HCEC 1CT (cell line): ENCODE results near the gene C2orf81.
"Not testable (repeated sequence)": the region's sequence is repeated elsewhere in the genome, so short reads cannot be mapped to it uniquely, and the experiment has no call there.

ENCODE experiments used
- DNase-seq: peaks from one replicate; pipeline ENCODE4 v3.0.0-alpha.2; 2017

The C2orf81 gene

DNA sequence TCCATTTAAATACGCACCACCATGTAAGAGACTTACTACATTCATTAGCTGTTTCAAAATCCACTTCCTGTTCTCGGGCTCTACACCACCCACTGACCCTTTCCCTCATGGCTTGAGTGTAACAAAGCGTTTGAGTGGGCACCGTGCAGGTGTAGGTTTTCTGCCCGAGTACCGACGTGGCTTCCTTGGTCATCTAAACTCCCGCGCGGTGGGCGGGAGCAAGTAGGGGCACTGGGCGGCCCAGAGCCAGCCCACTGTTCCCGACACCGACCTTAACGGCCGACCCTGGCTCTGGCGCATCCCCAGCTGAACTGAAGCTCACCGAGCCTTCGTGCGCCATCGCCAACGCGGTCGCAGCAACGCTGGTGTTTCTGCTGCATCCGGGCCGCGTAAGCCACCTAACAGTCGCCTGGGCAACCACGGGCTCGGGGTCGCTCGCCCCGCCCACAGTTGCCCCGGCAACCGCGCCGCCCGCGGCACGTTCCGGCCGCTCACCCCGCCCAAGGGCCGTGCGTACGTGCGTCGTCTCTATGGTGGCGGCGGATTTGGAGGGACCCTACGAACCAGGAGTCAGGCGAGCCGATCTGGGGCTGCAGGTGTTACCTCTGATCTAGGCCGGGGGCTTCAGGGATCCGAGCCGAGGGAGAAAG, at the start of gene C2orf81, which contains the start of gene WDR54:
Gene C2orf81 (minus strand): TSS at position 399 of the 650 bp plus-strand sequence. CDS start 59 bp downstream, at position 340.
Gene WDR54 (plus strand): TSS at position 510 of the 650 bp plus-strand sequence. CDS start 424 bp downstream, outside the sequence.
- DNase-seq = peak; percentile 88

DNA sequence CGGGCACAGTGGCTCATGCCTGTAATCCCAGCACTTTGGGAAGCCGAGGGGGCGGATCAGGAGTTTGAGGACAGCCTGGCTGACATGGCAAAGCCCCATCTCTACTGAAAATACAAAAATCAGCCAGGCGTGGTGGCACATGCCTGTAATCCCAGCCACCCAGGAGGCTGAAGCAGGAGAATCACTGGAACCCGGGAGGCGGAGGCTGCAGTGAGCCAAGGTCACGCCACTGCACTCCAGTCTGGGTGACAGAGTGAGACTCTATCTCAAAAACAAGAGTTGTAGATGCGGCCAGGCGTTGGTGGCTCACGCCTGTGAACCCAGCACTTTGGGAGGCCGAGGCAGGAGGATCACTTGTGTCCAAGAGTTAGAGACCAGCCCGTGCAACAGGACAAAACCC, 49.3 kb upstream of the C2orf81 start:
- not testable (repeated sequence) for DNase-seq

DNA sequence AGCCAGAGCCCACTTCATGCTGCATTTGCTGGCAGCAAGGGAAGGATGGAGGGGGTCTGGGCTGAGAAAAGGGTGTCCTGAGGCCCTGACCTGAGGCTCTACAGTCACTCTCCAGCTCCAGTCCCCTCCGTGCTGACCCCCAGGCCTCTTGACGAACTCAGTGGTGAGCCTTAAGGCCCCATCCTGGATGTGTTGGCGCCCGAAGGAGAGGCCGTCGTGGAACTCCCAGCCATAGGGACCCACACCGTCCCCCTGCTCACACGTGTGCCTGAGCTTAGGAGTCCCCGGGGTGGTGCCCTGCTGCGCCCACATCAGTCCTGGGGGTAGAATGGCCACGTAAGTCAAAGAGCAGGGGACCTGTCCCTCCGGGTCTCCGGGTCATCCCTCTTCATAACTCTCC, 43.0 kb upstream of the C2orf81 start:
- no peak for DNase-seq

DNA sequence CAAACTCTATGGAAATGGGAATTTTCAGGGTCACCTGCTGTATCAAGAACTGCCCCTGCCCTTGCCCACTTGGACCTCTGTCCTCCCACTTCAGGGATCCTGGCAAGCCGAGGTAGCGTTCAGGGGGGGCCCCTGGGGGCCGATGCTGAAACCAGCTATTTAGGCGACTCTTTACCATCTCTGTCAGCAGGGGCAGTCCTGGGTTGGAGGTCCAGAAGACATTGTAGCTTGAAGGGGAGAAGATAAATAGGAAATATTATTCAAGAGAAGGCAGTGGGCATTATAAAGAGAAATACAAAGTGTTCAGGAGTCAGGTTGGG, 41.3 kb upstream of the C2orf81 start:
- DNase-seq = no peak

DNA sequence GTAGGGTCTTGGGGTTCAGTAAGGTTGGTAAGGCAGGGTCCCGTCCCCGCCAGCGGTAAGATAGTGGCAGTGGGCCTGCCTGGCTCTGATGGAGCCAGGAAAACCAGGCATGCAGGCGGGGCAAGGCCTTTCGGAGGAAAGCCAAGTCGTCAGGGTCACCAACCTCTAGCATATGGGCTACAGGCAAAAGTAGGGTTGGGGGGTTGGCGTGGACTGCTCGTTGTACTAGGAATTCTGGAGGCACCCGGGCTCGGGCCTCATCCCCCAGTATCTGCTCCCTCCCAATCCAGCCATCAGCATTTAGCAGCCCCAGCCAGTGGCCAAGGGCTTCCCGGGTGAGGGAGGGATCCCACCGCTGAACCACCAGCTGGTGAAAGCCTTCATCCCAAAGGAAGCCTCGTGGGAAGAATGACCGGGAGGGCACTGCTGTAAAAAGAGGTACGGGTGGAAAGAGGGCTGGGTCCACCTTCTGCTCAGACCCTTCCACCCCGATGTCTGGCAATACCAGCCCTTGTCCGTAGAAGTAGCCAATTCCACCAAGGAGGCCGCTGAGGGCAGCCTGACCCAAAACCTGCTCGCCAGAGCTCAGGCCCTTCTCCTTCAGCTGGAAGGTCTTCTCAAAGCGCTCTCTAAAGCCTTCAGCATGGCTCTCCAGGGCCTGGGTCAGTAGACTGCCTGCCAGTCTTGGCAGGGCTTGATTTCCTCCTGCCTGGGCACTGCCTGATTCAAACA, 40.8 kb upstream of the C2orf81 start:
- no peak for DNase-seq

DNA sequence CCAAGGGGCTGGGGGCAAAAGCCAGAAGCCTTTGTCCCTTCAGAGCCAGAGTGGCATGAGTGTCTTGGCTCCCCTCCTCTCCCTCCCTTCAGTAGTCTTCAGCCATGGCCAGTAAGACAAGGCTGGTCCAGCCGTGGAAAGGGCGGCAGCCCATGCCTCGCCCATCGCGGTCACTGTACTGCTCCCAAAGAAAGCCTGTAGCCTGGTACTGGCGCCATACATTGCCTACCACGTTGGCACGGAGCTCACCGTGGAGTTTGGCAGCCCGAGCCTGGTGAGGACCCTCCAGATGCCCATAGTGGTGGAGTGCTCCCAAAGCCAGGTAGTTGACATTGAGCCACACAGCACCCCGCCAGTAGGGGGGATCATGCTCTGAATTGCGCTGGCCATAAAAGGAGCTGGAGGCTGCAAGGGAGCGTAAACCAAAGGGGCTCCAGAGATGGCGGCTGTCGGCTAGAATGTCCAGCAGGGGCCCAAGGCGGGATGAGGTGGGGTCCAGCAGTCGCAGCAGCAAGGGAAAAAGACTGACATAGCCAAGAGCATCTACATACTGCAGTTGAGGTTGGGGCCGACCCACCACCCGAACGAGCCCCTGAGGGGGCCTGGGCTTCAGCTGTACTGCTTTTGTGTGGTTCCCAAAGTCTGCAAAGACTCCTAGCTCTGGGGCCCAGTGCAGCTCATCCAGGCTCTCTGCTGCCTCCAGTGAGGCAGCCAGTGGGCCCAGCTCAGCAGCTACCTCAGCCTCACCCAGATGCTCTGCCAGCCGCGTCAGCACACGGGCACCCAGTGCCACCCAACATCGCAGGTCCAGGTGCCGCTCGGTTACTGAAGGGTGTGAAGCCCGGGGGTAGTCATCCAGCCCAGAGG, 40.0 kb upstream of the C2orf81 start:
- no peak for DNase-seq

DNA sequence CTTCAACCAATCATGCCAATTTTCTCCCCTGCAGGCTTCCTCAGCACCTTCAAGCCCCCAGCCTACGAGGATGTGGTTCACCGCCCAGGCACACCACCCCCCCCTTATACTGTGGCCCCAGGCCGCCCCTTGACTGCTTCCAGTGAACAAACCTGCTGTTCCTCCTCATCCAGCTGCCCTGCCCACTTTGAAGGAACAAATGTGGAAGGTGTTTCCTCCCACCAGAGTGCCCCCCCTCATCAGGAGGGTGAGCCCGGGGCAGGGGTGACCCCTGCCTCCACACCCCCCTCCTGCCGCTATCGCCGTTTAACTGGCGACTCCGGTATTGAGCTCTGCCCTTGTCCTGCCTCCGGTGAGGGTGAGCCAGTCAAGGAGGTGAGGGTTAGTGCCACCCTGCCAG, 38.8 kb upstream of the C2orf81 start:
- not testable (repeated sequence) for DNase-seq

DNA sequence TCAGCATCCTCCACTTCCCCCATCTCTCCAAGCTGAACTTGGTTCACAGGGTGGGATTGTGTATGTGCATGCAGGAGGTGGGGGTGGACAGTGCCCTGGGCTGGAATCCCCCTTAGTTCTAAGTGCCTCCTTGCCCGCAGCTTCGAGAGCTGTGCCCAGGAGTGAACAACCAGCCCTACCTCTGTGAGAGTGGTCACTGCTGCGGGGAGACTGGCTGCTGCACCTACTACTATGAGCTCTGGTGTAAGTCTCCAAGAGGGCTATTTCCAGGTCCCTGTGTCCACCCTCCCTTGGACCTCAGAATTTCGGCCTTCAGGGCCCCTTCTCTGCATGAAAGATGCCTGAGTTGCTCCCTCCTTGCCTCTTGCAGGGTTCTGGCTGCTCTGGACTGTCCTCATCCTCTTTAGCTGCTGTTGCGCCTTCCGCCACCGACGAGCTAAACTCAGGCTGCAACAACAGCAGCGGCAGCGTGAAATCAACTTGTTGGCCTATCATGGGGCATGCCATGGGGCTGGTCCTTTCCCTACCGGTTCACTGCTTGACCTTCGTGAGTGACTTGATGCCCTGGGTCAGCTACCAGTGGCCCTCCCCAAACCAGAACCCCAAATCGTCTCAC, 38.2 kb upstream of the C2orf81 start:
- DNase-seq = not testable (repeated sequence)

DNA sequence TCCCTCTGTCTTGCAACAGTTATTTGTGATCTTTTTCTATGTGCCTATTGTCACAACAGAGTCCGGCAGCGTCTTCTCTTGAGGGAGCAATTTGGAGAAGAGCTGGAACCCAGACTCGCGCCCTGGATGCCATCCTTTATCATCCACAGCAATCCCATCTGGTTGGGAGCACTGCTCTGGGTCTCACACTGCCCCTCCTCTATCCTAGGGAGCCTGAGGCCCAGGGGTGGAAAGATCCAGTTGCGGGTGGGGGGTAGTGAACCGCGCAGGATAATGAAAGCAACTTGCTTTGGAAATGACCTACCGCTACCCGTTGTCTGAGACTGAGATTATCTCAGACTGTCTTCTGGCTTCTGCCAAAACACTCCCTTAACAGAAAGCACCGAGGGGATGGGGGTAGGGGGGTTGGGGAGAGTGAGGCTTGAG, 37.5 kb upstream of the C2orf81 start:
- DNase-seq = no peak

DNA sequence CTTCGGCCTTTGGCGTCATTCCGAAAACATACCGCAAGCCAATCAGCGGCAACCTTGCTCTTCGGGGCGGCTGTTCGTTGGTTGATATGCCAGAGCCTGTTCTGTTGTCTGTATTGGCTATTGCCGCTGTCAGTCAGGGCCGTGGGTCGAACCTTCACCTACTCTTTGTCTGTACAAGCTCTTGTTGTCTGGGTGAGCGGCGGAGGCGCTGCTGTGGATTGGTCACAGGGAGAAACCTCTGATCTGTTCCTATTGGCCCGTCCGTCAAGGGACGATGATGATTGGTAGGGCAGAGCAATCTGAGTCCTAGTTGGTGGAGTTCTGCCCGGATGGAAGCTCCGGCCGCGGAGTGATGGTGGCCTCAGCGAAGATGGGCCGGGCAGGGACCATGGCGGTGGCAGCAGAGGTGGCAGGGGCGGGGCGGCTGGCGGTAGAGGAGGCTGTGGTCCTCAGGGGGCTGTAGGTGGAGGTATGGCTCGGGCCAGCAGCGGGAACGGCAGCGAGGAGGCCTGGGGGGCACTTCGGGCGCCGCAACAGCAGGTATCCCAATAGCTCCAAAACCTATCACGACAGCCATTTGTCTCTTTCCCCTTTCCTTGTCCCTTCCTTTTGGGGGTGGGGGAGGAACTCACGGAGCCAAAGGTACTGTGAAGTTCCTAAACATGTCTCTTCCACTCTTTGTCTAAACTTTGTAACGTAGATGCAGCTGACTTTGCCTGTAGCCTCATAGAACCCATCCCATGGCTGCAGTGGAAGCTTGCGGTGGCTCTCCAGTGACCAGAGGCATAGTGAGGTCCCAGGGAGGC, 36.9 kb upstream of the C2orf81 start, which contains the start of gene WBP1:
Gene WBP1 (plus strand): TSS at position 307 of the 806 bp plus-strand sequence. CDS start 165 bp downstream, at position 472.
- peak; percentile 100 for DNase-seq

DNA sequence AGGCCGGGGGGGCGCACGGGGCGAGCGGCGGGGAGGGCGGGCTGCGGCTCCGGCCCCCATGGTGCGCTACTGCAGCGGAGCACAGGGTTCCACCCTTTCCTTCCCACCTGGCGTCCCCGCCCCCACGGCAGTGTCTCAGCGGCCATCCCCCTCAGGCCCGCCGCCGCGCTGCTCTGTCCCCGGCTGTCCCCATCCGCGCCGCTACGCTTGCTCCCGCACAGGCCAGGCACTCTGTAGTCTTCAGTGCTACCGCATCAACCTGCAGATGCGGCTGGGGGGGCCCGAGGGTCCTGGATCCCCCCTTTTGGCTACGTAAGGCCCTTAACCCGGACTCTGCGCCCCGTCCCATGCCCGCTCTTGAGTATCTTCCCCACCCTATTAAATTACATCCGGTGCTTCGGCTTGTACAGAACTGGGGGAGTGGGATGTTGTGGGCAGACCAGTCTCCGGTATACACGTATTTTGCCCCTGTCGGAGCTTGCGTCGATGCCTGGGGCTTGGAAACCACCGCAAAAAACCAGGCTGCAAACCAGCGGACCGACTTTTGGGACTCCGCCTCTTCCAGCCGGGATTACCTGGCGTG, 36.2 kb upstream of the C2orf81 start:
- no peak for DNase-seq

DNA sequence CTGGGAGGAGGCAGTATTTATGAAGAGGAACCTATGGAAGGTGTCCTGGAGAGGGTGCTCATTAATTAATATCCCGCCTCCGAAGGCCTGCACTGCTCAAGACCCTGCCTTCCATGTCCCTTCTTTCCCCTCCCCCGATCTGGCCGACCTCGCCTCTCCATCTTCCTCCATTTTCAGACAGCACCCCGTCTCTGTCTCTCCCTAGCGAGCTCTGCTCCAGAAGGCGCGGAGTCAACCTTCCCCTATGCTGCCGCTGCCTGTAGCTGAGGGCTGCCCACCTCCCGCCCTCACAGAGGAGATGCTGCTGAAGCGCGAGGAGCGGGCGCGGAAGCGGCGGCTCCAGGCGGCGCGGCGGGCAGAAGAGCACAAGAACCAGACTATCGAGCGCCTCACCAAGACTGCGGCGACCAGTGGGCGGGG, 35.7 kb upstream of the C2orf81 start:
- DNase-seq = peak; percentile 30

DNA sequence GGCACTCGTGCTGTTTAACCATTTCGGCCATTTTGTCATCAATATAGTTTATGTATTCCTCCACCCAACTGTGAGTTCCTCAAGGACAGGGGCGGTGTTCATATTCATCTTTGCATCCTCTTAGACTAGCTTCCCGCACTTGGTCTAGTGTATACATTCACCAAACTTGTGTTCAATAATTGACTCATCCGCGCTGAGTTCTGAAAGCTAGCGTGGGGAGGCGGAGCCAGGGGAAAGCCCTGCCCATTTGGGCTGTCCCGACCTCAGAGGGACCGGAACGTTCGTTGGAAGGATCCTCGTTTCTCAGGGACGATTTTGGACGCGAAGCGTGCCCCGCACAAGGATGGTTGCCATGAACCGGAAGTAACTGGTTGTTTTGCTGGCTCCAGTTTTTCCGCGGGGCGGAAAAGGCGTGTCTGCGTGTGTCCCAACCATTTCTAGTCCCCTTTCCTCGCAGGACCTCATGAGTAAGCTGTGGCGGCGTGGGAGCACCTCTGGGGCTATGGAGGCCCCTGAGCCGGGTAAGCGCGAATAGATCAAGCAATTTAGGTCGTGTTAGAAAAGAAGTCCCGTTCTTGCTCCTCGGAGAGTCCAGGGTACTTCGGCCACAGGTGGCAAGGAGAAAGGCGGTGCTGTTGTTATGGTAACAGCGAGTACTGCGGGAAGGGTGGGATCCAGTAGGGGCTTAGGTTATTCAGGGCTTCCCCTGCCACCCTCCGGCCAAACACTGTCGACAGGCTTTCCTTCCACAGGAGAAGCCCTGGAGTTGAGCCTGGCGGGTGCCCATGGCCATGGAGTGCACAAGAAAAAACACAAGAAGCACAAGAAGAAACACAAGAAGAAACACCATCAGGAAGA, 33.5 kb upstream of the C2orf81 start, which contains the start of gene INO80B:
Gene INO80B (plus strand): TSS at position 434 of the 858 bp plus-strand sequence. CDS start 30 bp downstream, at position 464.
- DNase-seq = peak; percentile 98

DNA sequence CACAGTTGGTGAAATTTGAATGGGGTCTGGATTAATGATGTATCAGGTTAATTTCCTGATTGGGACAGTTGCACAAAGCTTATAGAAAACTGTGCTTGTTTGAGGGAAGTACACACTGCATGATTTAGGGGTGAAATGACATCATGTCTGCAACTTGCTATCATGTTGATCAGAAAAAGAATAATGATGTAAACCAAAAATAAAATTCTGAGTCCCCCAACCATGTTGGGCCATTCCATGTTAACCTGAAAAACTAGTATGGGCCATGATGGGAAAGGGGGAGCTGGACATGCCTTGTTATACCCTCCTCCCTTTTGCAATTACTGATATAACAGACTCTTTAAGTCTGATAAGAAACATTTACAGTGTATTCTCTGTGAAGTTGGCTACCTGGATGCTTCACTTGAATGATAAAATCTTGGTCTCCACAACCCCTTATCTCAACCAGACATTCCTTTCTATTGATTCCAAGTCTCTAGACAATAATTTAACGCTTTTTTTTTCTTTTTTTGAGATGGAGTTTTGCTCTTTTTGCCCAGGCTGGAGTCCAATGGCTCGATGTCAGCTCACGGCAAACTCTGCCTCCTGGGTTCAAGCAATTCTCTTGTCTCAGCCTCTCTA, 29.3 kb upstream of the C2orf81 start:
- no peak for DNase-seq

DNA sequence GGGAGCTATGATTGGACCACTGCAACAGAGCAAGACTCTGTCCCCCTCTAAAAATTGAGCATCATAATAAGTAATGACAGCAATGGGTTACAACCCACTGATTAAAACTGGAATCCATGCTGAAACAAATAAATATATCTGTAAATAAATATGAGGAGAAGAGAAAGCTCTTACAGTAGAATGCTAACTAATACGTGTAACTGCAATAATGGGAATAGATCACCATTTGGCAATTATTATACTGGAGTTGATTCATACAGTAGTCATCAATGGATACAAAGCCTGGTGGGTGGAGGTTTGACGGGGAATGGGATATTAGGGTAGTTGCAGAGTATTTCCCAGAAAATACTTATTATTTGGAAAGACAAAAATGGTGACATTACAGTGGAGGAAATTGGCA, 27.4 kb upstream of the C2orf81 start:
- DNase-seq = peak; percentile 54

DNA sequence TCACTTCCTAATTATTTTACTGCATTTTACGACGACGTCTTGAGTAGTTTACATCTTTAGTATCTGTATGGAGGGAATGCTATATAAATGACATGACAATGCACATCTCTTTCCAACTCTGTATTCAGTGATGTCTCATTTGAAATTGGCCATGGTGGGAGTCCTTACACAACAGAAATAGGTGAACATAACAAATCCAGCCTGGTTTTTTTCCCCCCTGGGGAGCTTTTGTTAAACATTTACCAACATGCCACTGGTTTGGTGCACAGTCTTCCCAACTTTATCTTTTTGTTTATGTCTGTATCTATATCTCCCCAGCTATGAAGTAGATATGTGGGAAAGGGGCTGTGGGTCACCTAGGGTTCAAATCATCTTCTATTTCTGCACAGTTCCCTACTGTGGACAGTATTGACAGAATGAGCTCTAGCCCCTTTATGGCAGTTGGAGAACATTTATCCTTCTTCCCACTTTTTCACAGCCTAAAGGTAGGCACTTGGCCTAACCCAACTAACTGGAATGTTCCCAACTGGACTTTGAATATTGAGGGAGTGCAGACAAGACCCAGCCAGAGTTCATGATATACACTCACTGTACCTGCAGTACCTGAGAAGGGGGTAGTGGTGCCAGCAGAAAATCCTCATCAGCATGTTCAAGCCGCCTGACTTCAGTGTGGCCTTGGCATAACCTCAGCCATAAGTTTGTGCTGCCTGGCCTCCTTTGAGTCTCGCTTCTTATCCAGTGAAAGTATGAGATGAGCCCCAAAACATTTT, 26.0 kb upstream of the C2orf81 start:
- no peak for DNase-seq

DNA sequence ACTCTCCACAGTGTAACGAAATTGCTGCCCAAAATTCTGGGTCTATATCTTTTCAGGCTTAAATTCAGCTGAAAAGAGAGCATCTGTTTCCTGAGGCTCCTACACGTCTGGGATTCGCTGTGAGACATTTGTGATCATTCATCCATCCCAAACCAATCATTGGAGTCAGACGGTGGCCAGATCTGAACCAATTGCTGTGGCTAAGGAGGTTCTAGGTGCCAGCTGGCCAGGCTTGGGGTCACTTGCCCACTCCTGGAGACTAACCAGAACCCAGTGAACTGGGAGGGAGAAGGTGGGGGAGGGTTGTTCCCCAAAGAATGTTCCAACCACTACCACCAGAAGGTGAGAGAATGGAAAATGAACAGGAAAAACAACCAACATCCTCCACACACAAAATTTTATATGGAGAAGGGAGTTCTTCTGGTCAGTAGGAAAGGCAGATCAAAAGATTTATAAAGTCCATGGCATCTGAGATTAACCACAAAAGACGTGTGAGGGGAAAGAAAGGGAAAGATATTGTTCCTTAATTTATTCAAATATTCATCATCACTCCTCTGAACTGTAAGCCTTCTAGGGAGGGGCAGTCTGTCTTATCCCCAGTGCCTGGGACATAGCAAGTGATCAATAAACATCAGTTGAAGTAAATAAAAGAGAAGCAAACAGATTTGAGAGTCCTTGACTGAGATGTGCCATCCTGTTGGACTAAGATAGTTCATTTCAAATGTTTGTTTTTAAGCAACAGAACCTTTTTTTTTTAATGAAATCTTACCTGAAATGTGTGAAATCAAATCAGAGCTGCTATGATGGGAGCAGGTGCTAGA, 23.3 kb upstream of the C2orf81 start:
- DNase-seq = no peak
